ENCODE results near the gene SEL1L3.

SEL1L3 gene

DNA sequence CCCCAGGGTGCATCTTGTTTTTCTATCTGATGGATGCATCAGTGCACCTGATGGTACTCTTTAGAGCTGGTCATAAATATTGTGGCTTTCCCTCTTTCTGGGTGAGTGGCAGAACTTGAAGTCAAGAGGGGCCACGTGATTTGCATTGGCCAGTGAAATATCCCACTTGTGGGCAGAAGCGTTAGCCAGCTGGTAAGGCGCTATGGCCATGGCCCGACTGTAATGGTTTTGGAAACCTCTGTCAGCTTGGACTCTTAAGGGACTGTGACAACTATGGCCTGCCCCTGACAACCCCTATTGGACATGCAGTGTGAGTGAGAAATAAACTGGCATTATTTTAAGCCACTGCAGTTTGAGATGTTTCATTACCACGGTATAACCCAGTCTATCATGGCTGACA is 72.8 kb downstream of the SEL1L3 start:
- no peak for DNase-seq (ENCODE audit: low read depth)

DNA sequence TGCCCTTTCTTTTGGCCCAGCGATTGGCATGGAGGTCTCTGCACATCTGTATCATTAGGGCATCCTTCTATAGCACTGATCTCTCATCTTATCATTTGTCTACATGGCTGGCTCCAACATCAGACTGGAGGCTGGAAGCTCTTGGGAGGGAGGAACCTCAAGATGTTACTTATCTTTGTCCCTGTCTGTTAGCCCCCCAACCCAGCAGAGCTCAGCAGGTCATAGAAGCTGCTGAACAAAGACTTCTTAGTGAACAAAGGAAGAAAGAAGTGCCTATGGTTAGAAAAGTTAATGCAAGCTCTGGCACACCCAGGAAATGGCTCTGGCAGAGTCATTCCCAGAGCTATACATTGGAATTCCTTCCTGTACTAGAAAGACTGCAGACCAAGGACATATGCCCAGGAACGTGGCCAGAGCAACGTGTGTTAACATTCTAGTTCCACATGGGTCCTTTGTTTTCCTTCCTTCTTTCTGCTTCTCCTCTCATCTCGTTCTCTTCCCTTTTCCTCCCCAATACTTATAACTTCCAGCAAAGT is 74.0 kb downstream of the SEL1L3 start:
- DNase-seq (ENCODE audit: low read depth): no peak

DNA sequence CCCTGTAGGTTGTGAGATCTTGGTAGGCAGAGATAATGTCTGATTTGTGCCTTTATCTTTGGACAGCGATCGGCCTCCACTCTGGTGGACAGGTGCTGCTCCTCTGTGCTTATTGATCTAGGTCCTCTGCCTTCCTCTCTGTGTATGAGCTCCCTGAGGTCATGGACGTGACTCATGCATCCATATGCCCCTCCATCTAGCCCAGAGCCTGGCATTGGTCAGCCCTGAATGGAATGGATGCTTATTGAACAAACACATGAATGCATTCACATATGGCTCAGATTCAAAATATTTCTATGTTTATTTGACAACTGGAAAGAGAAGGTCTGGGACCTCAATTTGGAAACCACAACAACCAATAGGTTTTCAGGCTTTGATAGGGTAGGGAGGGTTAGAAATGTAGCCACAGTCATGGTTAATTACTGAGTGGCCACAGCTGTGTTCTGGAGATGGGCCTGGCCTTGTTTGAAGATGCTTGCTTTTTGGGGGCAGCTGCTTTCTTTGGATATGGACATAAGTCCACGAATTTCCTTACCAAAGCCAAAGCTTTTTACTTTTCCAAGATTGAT is 76.2 kb downstream of the SEL1L3 start:
- no peak for DNase-seq (ENCODE audit: low read depth)

DNA sequence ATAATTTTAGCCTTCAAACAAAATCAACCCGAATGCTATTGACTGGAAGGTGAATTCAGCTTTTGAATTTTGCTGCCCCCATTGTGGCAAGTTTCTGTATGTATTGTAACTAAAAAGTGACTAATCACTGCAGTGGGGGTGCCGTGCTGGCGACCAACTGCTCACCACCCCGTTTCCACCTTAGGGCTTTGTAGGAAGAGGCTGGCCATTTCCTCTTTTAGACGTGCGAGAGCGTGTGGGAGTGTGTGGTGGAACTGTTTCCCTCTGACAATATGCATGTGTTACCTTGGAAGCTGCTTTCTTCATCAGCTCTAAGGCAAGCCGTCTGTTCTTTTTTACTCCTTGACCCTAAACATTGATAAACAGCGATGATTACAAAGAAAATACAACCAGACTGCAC is 78.8 kb downstream of the SEL1L3 start:
- no peak for DNase-seq (ENCODE audit: low read depth)

DNA sequence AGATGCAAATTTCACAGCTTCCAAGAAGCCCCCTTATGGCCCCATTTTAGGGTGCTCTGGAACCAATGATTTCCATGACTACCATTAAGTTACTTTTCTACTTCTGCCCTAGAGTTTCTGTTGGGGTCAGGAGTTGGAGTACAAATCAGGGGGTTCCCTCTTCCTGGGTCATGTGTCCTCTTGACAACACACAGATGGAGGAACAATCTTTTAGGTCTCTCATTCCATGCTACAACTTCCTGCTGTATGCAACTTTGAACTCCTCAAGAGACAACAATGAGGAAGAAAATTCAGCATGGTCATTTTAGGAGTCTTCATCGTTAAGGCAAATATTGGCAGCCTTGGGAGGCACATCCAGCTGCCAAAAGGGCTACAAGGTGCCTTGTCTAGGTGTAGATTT is 79.7 kb downstream of the SEL1L3 start:
- no peak for DNase-seq (ENCODE audit: low read depth)

DNA sequence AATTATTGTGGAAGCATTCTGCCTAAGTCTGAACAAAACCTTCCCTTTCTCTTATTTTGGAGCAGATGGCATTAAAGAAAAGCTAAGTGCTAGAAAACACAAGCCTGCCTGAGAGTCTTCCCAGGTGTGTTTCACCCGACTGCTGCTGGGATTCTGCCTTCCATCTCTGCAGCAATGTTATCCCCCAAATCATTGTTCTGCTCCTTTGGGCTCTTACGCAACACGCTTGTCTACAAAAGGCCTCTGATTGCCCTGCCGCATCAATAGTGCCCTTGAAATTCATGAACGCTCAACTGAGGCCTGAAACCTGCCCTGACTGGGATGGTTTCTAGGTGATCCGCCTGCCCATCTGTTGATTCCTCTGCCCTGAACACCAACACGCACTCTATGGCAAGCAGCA is 80.3 kb downstream of the SEL1L3 start:
- no peak for DNase-seq (ENCODE audit: low read depth)

DNA sequence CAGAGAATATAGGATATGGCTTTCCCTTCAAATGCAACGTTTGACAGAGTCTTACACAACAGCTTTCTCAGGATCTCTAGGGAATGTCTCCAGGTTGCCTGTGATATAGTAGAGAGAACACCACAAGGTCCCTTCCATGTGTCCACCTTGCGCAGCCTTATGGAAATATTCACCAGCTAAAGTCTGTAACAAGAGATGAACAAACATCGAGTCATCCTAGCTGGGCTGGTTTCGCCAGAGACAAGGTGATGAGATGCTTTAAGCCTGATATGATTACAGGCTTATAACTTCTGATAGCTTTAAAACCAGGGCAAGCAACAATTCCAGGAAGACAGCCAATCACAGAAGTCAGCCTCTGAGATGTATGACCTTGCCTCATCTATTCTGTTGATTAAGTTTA is 83.8 kb downstream of the SEL1L3 start:
- DNase-seq (ENCODE audit: low read depth): no peak

DNA sequence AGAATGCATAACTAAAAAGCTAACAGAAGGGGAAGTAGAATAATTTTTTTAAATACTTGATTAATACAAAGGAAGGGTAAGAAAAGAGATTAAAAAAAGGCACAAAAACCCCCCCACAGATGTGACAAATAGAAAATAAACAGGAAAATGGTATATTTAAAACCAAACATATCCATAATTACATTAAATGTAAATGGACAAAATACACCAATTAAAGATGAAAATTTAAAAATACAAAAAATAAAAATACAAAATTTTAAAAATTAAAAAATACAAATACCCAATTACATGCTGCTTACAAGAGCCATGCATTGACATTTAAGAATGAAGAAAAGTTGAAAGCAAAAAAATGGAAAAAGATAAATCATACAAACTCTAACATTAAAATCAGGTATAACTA is 86.0 kb downstream of the SEL1L3 start:
- no peak for DNase-seq (ENCODE audit: low read depth)

DNA sequence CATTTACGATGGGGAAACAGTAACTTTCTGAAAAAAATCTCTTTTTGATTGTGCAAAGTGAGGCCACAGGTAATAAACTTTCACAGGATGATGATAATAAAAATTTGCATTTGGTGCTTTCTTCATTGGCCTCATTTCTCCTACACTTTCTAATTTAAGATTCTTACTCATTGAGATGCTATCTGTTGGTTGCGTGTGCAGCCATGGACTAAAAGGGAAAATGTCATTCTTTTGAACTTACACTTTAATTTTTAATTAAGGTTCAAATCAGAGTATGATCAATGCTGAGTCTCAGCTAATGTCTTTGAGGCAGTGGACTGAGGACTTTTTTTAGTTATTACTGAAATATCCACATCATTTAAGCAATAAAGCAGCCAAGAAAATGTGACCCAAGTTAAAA is 87.6 kb downstream of the SEL1L3 start:
- DNase-seq (ENCODE audit: low read depth): no peak

DNA sequence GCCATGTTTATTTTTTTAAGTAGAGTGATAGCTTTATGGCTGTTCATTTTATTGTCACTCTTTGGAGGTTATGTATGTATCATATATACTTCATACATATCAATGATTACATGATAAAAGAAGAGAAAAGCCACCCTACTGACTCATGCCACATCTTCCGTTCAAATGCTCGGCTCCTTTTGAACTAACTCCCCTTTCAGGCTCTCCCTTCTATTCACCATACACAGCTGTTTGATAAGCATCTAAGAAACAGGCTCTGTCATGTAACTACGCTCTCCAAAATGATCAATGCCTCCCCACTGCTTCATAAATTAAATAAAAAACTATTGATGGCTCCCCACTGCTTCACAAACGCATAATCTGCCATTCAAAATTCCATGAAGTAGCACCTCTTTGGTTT is 89.4 kb downstream of the SEL1L3 start:
- no peak for DNase-seq (ENCODE audit: low read depth)

DNA sequence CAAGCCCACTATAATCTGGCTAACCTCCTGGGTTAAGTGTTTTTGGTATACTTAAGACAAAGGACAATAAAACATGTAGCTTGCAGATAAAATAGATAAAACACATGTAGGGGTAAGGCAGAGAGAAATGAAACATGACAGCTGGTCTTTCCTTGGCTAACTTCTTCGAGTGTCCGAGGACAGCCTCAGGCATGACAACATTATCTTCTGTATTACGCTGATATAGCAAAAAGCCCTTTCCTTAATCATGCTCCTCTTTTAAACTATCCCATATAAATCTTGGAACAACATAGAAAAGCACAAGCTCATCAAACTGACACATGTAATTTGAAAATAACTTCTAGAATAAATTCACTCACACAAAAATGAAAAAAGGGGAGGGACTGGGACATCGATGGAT is 91.1 kb downstream of the SEL1L3 start:
- DNase-seq (ENCODE audit: low read depth): no peak

DNA sequence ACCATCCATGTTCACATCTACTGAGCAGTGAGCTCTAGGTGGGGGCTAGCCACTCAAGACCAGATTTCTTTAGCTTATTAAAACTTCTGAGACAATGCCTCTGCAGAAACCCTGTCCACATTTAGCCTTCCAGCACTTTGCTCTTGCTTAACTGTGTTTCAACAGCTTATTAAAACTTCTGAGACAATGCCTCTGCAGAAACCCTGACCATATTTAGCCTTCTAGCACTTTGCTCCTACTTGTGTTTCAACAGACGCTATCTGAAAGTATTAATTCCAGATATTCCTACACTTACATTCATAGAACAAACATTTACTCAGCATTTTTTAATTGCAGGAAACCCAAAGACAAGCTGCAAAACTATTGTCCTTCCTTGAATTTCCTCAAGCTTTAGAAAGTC is 91.9 kb downstream of the SEL1L3 start:
- DNase-seq (ENCODE audit: low read depth): no peak

DNA sequence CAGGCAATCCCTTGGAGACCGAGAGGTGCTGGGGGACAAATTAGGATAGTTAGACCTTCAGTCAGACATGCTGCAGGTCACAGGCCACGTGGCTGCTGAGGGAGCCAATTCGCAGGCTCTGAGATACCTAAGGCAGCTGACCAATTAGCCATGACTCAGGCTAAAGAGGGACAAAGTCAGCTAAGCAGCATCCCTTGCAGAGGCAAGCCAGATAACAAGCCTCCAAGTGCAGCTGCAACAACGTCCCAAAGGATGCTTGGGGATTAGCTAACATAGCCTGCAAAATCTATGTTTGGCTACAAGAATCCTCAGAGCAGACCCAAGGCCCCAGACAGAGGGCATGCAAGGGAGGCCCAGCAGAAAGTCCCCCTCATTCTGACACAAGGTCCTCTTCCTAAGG is 93.5 kb downstream of the SEL1L3 start:
- DNase-seq (ENCODE audit: low read depth): no peak

DNA sequence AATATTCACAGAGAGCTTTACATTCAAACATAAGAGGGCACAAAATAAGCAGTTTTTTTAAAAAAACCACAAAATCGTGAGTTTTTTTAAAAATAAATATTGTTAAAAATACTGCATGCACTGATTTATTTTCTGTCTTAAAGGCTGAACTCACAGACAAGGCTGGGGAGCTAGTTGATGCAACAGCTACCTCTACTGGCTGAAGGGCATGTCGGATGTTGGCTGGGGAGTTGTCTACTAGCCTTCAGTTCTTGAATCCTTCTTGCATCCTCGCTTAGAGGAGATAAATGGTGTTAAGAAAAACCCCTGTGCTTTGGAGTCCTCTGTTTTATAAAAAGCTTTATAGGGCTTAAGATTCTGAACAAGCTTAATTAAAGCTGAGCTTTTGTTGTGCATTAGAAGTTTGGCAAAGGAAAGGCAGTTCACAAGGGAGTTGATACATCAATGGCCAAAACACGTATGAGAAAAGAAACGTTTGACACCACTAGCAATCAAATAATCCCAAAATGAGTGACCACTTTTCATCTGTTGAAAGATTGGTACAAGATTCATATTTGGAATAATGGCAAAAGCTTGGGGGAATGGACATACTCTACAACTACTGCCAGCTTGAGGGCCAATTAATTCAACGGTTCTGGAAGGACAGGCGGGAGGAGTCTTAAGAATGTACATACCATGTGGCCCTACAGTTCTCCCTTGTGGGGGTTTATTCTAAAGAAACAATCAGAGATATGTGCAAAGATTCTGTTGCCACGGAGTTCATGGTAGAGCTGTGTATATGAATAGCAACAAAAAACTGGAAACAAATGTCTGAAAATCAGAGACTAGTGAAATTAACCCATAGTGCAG is 94.7 kb downstream of the SEL1L3 start:
- no peak for DNase-seq (ENCODE audit: low read depth)

DNA sequence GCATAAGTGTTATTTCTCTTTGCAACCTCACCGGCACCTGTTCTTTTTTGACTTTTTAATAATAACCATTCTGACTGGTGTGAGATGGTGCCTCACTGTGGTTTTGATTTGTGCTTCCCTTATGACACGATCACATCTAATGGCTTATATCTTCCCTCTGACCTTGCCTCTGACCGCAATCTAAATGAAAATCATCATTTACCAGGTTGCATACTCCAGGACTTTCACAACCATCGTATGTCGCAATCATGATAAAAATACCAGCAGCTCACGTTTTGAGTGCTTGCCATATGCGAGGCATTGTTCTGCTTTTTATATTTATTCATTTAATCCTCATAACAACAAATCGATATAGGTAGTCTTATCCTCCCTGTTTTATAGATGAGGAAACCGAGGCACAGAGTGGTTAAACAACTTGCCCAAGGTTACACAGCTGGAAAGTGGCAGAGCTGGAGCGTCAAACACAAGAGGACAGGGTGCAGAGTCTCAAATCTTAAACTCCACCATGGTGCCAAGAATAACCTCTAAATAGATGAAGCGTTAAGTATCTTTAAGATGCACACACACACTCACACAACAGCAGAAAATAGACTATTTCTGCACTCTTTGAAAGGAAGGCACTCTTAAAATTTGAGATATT is 102.2 kb downstream of the SEL1L3 start:
- no peak for DNase-seq (ENCODE audit: low read depth)

DNA sequence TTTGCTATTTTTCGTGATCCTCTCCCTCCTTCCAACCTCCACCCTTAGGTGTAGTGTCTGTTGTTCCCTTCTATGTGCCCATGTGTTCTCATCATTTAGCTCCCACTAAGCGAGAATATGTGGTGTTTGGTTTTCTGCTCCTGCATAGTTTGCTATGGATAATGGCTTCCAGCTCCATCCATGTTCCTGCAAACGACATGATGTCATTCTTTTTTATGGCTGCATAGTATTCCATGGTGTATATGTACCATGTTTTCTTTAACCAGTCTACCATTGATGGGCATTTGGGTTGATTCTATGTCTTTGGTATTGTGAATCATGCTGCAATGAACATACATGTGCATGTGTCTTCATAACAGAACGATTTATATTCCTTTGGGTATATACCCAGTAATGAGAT is 102.7 kb downstream of the SEL1L3 start:
- no peak for DNase-seq (ENCODE audit: low read depth)

DNA sequence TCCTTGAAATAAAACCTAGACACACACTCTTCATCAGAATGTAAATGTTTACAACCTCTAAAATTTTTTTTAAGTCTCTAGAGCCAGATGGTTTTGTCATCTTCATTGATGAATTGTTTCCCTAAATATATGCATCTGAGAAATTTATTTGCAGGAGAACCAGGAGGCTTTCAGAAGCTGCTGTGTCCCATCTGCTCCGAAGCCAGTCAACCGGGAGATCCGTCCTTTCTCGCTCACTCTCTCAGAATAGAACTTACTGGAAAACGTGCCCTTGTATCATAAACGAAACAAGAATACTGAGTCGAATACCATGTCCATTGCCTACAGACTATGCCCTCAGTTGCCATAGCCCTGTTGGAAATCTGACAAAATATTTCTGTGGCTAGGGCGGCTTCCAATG is 103.7 kb downstream of the SEL1L3 start:
- DNase-seq (ENCODE audit: low read depth): no peak

DNA sequence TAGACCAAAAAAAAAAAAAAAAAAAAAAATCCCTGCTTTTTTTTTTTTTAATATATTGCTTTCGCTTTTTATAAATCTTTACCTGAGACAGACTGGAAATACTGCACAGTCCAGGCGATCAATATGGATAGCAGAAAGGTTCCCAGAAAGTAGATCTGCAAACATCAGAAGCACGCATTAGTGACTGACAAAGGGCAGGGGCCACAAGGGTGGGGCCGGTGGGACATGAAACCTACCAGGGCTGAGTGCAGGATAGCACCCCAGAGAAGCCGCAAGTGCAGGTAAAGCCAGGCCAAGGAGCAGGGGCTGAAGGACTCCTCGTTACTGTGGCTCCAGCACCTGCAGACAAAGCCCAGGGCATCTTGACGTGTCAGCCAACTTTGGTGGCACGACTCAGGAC is 105.3 kb downstream of the SEL1L3 start:
- no peak for DNase-seq (ENCODE audit: low read depth)

DNA sequence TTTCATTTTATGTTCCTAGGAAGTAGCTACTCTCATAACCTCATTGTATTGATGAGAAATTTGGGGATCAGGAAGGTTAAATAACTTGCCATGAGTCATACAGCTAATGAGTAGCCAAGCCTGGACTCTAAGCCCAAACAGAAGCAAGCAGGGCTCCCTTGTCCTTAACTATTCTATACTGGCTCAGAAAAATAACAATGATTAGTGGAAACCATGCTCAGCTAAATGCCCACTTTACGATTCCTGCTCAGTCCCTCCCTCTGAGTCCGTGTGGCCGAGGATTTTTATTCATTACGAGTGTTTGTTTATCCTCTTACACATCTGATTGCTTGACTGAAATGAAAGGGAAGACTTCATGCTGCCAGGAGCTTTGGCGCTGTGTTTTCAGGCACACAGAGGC is 106.3 kb downstream of the SEL1L3 start:
- DNase-seq (ENCODE audit: low read depth): no peak

DNA sequence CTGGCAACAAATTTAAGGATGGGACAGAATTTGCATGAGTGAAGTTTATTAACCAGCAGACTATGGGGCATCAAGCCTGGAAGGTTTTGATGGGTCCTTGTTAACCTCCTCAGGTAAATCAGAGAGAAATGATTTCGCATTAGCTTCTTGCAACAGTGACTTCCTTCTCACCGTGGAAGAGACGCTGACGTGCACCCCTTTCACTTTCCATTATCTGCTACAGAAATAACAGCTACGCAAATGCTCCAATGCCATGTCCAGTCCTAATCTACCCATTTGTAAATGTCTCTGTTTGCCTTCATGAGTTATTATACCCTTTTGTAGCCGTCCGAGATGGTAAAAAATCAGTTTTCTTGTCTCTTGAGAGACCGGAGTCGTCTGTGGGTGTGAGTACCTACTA is 106.9 kb downstream of the SEL1L3 start:
- DNase-seq (ENCODE audit: low read depth): no peak

DNA sequence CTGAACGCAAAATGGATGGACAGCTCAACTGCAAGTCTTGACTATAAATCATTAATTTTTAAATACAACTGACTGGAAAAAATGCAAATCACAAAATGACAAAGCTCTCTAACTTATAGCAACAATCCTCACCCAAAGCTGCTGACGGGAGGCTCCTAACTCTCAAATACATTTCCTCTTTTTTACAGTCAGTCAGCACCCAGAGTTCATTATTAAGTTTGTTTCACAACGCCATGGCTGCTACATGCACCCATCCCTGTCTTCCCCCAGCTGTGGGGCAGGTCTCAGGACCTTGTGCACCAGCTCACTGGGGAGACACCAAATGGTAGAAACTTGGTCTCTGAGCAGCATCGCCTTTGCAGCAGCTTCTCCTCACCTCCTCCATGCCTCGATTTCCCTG is 109.5 kb downstream of the SEL1L3 start:
- DNase-seq (ENCODE audit: low read depth): no peak

DNA sequence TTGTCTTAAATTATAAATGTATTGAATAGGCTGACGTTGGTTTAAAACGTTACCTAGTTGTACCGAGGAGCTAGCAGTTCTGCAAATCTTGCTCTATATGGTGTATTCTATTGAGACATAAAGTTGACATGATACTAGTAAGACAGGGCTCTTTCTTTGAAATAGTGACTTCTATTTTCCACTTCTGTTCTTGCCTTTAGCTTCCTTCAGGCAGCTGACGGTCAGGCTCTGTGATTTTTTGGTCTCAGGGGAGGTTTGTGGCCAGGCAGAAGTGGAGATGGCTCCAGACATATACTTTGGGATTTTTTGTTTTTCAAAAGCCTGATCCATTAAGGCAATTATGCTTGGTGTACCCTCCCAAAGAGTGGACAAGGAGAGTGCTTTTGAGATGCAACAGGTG is 111.9 kb downstream of the SEL1L3 start:
- DNase-seq (ENCODE audit: low read depth): no peak

DNA sequence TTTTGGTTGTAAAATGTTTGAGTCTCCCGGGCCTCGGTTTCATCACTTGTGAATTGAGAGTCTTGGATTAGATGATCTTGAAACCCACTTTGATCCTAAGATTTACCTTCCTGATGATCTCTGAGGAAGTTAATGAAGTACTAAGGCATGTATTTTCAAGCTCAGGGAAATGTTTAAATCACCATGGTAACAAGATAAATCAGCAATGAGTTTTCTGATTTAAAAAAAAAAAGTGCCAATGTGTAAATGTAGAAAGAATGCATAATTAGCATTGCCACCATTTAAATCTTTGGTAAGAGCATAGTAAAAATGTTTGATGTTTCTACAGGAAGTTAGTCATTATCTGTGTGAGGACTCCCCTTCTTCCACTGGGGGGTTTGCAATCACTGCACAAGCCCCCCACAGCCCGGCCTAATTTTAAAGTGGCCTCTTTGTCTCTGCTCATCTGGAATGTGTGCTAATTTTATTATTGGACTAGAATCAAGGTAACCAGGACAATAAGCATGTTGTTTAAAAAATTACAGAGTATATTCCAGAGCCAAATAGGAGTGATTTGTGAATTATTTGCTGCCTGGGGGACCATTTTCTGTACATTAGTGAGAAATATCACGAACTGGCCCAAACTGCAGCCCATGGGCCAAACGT is 113.5 kb downstream of the SEL1L3 start:
- DNase-seq (ENCODE audit: low read depth): no peak
